HG03025 (cell line): ENCODE measurements around the gene NUMBL.
A peak's percentile ranks its signal among the peaks of the same experiment; 100 is the strongest.

ENCODE experiments used
- ATAC-seq: cut with Tn5 transposase; IDR thresholded peaks from one replicate; pipeline ENCODE4 v1.9.1; 2021; ENCODE audit warnings: mild to moderate bottlenecking, moderate library complexity; ENCODE audit not compliant: unreplicated experiment, low FRiP score

NUMBL gene

GRCh38 chr19:40691421-40692211, 1.2 kb upstream of the NUMBL start:
- ATAC-seq = no peak

- ATAC-seq = peak; percentile 50
These were observed 406 bp upstream of the NUMBL start for GRCh38 chr19:40690693-40691420.

GRCh38 chr19:40689339-40690049, 957 bp downstream of the NUMBL start:
- ATAC-seq = no peak

GRCh38 chr19:40688987-40689338, 1.5 kb downstream of the NUMBL start:
- no peak for ATAC-seq

GRCh38 chr19:40688309-40688708, 2.1 kb downstream of the NUMBL start:
- ATAC-seq = no peak

- no peak for ATAC-seq
These were observed 2.9 kb downstream of the NUMBL start for GRCh38 chr19:40687525-40688016.

- no peak for ATAC-seq
These were observed 3.4 kb downstream of the NUMBL start for GRCh38 chr19:40686882-40687524.

- no peak for ATAC-seq
These were observed 4.9 kb downstream of the NUMBL start for GRCh38 chr19:40685563-40685962.

- ATAC-seq = no peak
These were observed 5.4 kb downstream of the NUMBL start for GRCh38 chr19:40685016-40685526.

GRCh38 chr19:40684280-40684679, 6.2 kb downstream of the NUMBL start:
- ATAC-seq = no peak

GRCh38 chr19:40683437-40683836, 7.0 kb downstream of the NUMBL start:
- no peak for ATAC-seq

GRCh38 chr19:40682431-40682964, 8.0 kb downstream of the NUMBL start:
- ATAC-seq = no peak

- no peak for ATAC-seq
These were observed 9.4 kb downstream of the NUMBL start for GRCh38 chr19:40681039-40681438.

GRCh38 chr19:40677156-40677555, 13.3 kb downstream of the NUMBL start:
- ATAC-seq = no peak

- no peak for ATAC-seq
These were observed 16.2 kb downstream of the NUMBL start for GRCh38 chr19:40674291-40674690.

- no peak for ATAC-seq
These were observed 17.1 kb downstream of the NUMBL start for GRCh38 chr19:40673397-40673796.

GRCh38 chr19:40672573-40673299, 17.7 kb downstream of the NUMBL start:
- ATAC-seq = no peak

- ATAC-seq = no peak
These were observed 18.4 kb downstream of the NUMBL start for GRCh38 chr19:40672038-40672437.

- ATAC-seq = no peak
These were observed 19.0 kb downstream of the NUMBL start for GRCh38 chr19:40671404-40671803.
